Measurements from ENCODE around the gene SLC39A1.
A peak's percentile ranks its signal among the peaks of the same experiment; 100 is the strongest.

The SLC39A1 gene

GRCh38 chr1:153953859-153954365, 9.4 kb downstream of the SLC39A1 start:
- no peak for DNase-seq (ENCODE audit: extremely low read depth in 1 of 2, low read depth in 1 of 2)

- DNase-seq (ENCODE audit: extremely low read depth in 1 of 2, low read depth in 1 of 2) = no peak
These were observed 11.5 kb downstream of the SLC39A1 start for GRCh38 chr1:153951801-153952200.

GRCh38 chr1:153951183-153951582, 12.2 kb downstream of the SLC39A1 start:
- no peak for DNase-seq (ENCODE audit: extremely low read depth in 1 of 2, low read depth in 1 of 2)

GRCh38 chr1:153946622-153947241, 16.6 kb downstream of the SLC39A1 start, which contains the start of gene DENND4B:
Gene DENND4B (minus strand): TSS chr1:153946718. CDS start chr1:153944374, 2,344 bp downstream.
- peak; percentile 54 to 59 for DNase-seq (ENCODE audit: extremely low read depth in 1 of 2, low read depth in 1 of 2)

- DNase-seq (ENCODE audit: extremely low read depth in 1 of 2, low read depth in 1 of 2) = peak; percentile 59 to 63
These were observed 17.3 kb downstream of the SLC39A1 start for GRCh38 chr1:153945795-153946621.

- DNase-seq (ENCODE audit: extremely low read depth in 1 of 2, low read depth in 1 of 2) = peak; percentile 46 to 77
These were observed 18.1 kb downstream of the SLC39A1 start for GRCh38 chr1:153945131-153945794.

GRCh38 chr1:153944827-153945117, 18.6 kb downstream of the SLC39A1 start:
- DNase-seq (ENCODE audit: extremely low read depth in 1 of 2, low read depth in 1 of 2) = no peak

GRCh38 chr1:153944005-153944826, 19.1 kb downstream of the SLC39A1 start:
- DNase-seq (ENCODE audit: extremely low read depth in 1 of 2, low read depth in 1 of 2) = no peak

GRCh38 chr1:153942766-153943549, 20.4 kb downstream of the SLC39A1 start:
- DNase-seq (ENCODE audit: extremely low read depth in 1 of 2, low read depth in 1 of 2) = no peak

- no peak for DNase-seq (ENCODE audit: extremely low read depth in 1 of 2, low read depth in 1 of 2)
These were observed 21.3 kb downstream of the SLC39A1 start for GRCh38 chr1:153941826-153942725.

- DNase-seq (ENCODE audit: extremely low read depth in 1 of 2, low read depth in 1 of 2) = no peak
These were observed 22.6 kb downstream of the SLC39A1 start for GRCh38 chr1:153940756-153941155.

- DNase-seq (ENCODE audit: extremely low read depth in 1 of 2, low read depth in 1 of 2) = no peak
These were observed 23.9 kb downstream of the SLC39A1 start for GRCh38 chr1:153939476-153939875.

GRCh38 chr1:153938996-153939395, 24.3 kb downstream of the SLC39A1 start:
- no peak for DNase-seq (ENCODE audit: extremely low read depth in 1 of 2, low read depth in 1 of 2)

GRCh38 chr1:153937331-153937730, 26.0 kb downstream of the SLC39A1 start:
- no peak for DNase-seq (ENCODE audit: extremely low read depth in 1 of 2, low read depth in 1 of 2)

GRCh38 chr1:153936011-153936802, 27.1 kb downstream of the SLC39A1 start:
- no peak for DNase-seq (ENCODE audit: extremely low read depth in 1 of 2, low read depth in 1 of 2)

GRCh38 chr1:153934746-153935145, 28.6 kb downstream of the SLC39A1 start:
- no peak for DNase-seq (ENCODE audit: extremely low read depth in 1 of 2, low read depth in 1 of 2)

- DNase-seq (ENCODE audit: extremely low read depth in 1 of 2, low read depth in 1 of 2) = no peak
These were observed 29.4 kb downstream of the SLC39A1 start for GRCh38 chr1:153933955-153934354.

GRCh38 chr1:153933430-153933829, 29.9 kb downstream of the SLC39A1 start:
- no peak for DNase-seq (ENCODE audit: extremely low read depth in 1 of 2, low read depth in 1 of 2)
